Femur (tissue), 1 donor: ENCODE data around the gene ADAR.
"Not testable (repeated sequence)": the region's sequence is repeated elsewhere in the genome, so short reads cannot be mapped to it uniquely, and the experiment has no call there.

Experiments
- DNase-seq: peaks from one replicate; pipeline ENCODE4 v3.0.0-alpha.2; 2017

The ADAR gene

GRCh38 chr1:154607609-154608396 is at the start of gene ADAR:
Gene ADAR, minus strand, starts transcription at chr1:154608186. Its CDS starts 180 bp downstream, at chr1:154608006.
- DNase-seq = peak; percentile 95

GRCh38 chr1:154657556-154657955 is 49.6 kb upstream of the ADAR start:
- DNase-seq = no peak

GRCh38 chr1:154652893-154653292 is 44.9 kb upstream of the ADAR start:
- DNase-seq = no peak

- not testable (repeated sequence) for DNase-seq
These were observed 36.7 kb upstream of the ADAR start for GRCh38 chr1:154644724-154645123.

GRCh38 chr1:154641534-154641933 is 33.5 kb upstream of the ADAR start:
- no peak for DNase-seq

- no peak for DNase-seq
These were observed 31.9 kb upstream of the ADAR start for GRCh38 chr1:154639876-154640275.

- DNase-seq = no peak
These were observed 27.2 kb upstream of the ADAR start for GRCh38 chr1:154635171-154635570.

- no peak for DNase-seq
These were observed 21.7 kb upstream of the ADAR start for GRCh38 chr1:154629675-154630073.

GRCh38 chr1:154629061-154629674 is 21.2 kb upstream of the ADAR start:
- no peak for DNase-seq

- no peak for DNase-seq
These were observed 20.1 kb upstream of the ADAR start for GRCh38 chr1:154628121-154628405.

- DNase-seq = peak; percentile 93
These were observed 19.5 kb upstream of the ADAR start for GRCh38 chr1:154627257-154628120.

GRCh38 chr1:154626456-154627256 is 18.7 kb upstream of the ADAR start:
- DNase-seq = no peak

- DNase-seq = no peak
These were observed 17.0 kb upstream of the ADAR start for GRCh38 chr1:154624746-154625643.

- DNase-seq = no peak
These were observed 15.4 kb upstream of the ADAR start for GRCh38 chr1:154623358-154623757.

GRCh38 chr1:154622503-154623039 is 14.6 kb upstream of the ADAR start:
- DNase-seq = no peak

GRCh38 chr1:154621875-154622274 is 13.9 kb upstream of the ADAR start:
- no peak for DNase-seq

GRCh38 chr1:154620751-154621150 is 12.8 kb upstream of the ADAR start:
- no peak for DNase-seq

- no peak for DNase-seq
These were observed 11.4 kb upstream of the ADAR start for GRCh38 chr1:154619181-154619948.

- no peak for DNase-seq
These were observed 8.8 kb upstream of the ADAR start for GRCh38 chr1:154616659-154617345.

- DNase-seq = no peak
These were observed 7.4 kb upstream of the ADAR start for GRCh38 chr1:154615411-154615810.
